Ishikawa (cell line): ENCODE data around the gene PHGDH.

ENCODE experiments used
- CEBPB ChIP-seq: IDR thresholded peaks from 2 replicates; pipeline ENCODE4 v1.6.1; 2012
- CREB1 ChIP-seq: IDR thresholded peaks from 2 replicates; pipeline ENCODE4 v1.6.1; 2012; ENCODE audit warnings: low read depth
- EGR1 ChIP-seq: IDR thresholded peaks from 2 replicates; pipeline ENCODE4 v1.6.1; 2012
- EP300 ChIP-seq: IDR thresholded peaks from 2 replicates; pipeline ENCODE4 v1.6.1; 2012; ENCODE audit warnings: borderline replicate concordance
- FOXM1 ChIP-seq: IDR thresholded peaks from 2 replicates; pipeline ENCODE4 v1.6.1; 2012; ENCODE audit warnings: low read depth, borderline replicate concordance
- MAX ChIP-seq: IDR thresholded peaks from 2 replicates; pipeline ENCODE4 v1.6.1; 2012
- NFIC ChIP-seq: IDR thresholded peaks from 2 replicates; pipeline ENCODE4 v1.6.1; 2012
- RAD21 ChIP-seq: IDR thresholded peaks from 2 replicates; pipeline ENCODE4 v1.6.1; 2012; ENCODE audit warnings: low read depth
- TAF1 ChIP-seq: IDR thresholded peaks from 2 replicates; pipeline ENCODE4 v1.6.1; 2012; ENCODE audit warnings: low read depth, mild to moderate bottlenecking
- TCF12 ChIP-seq: IDR thresholded peaks from 2 replicates; pipeline ENCODE4 v1.6.1; 2012; ENCODE audit warnings: low read depth
- TEAD4 ChIP-seq: IDR thresholded peaks from 2 replicates; pipeline ENCODE4 v1.6.1; 2012
- YY1 ChIP-seq: IDR thresholded peaks from 2 replicates; pipeline ENCODE4 v1.6.1; 2012; ENCODE audit warnings: low read depth
- ZBTB7A ChIP-seq: IDR thresholded peaks from 2 replicates; pipeline ENCODE4 v1.6.1; 2012; ENCODE audit warnings: low read depth
- TF ChIP-seq, protein P1 (sequence below): IDR thresholded peaks from 2 replicates; pipeline ENCODE4 v1.6.1; 2012
- TF ChIP-seq, protein P2 (sequence below): IDR thresholded peaks from 2 replicates; pipeline ENCODE4 v1.6.1; 2012; ENCODE audit warnings: low read depth, mild to moderate bottlenecking

Gene PHGDH

DNA sequence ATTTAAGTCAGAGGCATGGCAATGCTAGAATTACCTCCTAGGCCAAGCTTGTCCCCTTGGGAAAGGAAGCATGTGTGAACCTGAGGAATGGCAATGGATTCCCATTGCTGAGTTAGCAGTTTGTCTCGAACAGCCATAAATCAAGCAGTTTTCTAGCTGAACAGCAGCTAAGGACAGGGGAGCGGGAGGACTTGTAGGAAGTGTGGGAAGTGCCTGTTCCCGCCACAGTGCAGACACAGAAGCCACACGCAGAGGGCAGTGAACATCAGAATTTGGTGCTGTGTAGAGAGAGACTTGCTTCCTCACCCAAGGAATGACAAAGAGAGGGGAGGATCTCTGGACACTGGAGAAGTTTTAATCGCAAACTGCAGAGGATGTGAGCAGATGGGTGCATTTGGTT is 3.8 kb downstream of the PHGDH start:
- TF ChIP-seq YY1: no peak
- TF ChIP-seq, protein P1, sequence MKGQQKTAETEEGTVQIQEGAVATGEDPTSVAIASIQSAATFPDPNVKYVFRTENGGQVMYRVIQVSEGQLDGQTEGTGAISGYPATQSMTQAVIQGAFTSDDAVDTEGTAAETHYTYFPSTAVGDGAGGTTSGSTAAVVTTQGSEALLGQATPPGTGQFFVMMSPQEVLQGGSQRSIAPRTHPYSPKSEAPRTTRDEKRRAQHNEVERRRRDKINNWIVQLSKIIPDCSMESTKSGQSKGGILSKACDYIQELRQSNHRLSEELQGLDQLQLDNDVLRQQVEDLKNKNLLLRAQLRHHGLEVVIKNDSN: no peak
- TF ChIP-seq EP300: no peak
- no peak for TF ChIP-seq CEBPB
- no peak for TF ChIP-seq MAX
- no peak for TF ChIP-seq FOXM1
- TF ChIP-seq, protein P2, sequence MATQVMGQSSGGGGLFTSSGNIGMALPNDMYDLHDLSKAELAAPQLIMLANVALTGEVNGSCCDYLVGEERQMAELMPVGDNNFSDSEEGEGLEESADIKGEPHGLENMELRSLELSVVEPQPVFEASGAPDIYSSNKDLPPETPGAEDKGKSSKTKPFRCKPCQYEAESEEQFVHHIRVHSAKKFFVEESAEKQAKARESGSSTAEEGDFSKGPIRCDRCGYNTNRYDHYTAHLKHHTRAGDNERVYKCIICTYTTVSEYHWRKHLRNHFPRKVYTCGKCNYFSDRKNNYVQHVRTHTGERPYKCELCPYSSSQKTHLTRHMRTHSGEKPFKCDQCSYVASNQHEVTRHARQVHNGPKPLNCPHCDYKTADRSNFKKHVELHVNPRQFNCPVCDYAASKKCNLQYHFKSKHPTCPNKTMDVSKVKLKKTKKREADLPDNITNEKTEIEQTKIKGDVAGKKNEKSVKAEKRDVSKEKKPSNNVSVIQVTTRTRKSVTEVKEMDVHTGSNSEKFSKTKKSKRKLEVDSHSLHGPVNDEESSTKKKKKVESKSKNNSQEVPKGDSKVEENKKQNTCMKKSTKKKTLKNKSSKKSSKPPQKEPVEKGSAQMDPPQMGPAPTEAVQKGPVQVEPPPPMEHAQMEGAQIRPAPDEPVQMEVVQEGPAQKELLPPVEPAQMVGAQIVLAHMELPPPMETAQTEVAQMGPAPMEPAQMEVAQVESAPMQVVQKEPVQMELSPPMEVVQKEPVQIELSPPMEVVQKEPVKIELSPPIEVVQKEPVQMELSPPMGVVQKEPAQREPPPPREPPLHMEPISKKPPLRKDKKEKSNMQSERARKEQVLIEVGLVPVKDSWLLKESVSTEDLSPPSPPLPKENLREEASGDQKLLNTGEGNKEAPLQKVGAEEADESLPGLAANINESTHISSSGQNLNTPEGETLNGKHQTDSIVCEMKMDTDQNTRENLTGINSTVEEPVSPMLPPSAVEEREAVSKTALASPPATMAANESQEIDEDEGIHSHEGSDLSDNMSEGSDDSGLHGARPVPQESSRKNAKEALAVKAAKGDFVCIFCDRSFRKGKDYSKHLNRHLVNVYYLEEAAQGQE: no peak
- no peak for TF ChIP-seq CREB1
- no peak for TF ChIP-seq NFIC
- no peak for TF ChIP-seq TEAD4
- TF ChIP-seq TAF1: no peak
- no peak for TF ChIP-seq EGR1
- TF ChIP-seq RAD21: no peak
- TF ChIP-seq ZBTB7A: no peak
- no peak for TF ChIP-seq TCF12

DNA sequence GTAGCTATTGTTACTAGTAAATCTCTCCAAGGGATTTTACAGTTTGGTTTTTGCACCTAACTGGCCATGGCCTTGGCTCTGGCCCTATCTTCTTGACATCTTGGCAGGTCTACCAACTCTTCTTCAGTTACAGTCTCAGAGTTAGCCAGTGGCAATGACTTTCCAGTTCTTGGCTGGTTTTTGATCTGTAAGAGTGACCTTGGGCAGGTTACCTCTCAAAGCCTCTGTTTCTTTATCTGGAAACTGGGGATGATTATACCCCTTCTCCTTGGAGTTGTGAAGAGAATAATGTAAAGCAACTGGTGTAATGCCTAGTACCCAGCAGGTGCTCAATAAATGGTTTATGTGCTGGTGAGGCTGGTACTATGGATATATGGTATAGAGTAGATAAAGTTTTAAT is 6.7 kb downstream of the PHGDH start:
- TF ChIP-seq NFIC: no peak
- TF ChIP-seq, protein P2: no peak
- no peak for TF ChIP-seq EP300
- TF ChIP-seq YY1: no peak
- TF ChIP-seq ZBTB7A: no peak
- no peak for TF ChIP-seq TCF12
- no peak for TF ChIP-seq TAF1
- no peak for TF ChIP-seq CEBPB
- TF ChIP-seq, protein P1: no peak
- no peak for TF ChIP-seq TEAD4
- no peak for TF ChIP-seq FOXM1
- TF ChIP-seq EGR1: no peak
- TF ChIP-seq MAX: no peak
- no peak for TF ChIP-seq RAD21
- no peak for TF ChIP-seq CREB1

- TF ChIP-seq, protein P1: no peak
- TF ChIP-seq ZBTB7A (no peak), YY1 (no peak)
These were observed 7.2 kb downstream of the PHGDH start for GRCh38 chr1:119718972-119719371.

DNA sequence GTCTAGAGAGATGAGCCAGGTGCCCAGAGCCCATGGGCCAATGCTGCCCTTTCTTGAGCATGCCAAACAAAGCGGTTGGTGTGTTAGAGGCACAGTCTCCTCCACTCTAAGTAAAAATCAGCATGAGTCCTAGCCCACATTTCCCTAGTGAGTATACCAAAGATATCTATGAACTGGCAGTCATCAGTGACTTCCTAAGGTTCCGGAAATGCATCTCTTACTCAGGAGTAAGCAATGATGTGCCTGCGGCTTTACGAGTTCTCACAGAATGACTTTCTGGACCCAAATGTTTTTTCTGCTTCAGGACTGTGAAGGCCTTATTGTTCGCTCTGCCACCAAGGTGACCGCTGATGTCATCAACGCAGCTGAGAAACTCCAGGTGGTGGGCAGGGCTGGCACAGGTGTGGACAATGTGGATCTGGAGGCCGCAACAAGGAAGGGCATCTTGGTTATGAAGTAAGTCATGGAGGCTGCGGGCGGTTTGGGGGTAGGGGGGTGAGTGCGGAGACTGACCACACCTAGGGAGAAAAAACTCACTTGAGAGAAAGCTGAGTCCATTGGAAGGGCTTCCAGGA is 9.2 kb downstream of the PHGDH start:
- no peak for TF ChIP-seq MAX
- TF ChIP-seq, protein P1: no peak
- no peak for TF ChIP-seq FOXM1
- TF ChIP-seq EGR1: no peak
- TF ChIP-seq TEAD4: no peak
- no peak for TF ChIP-seq ZBTB7A
- TF ChIP-seq CREB1: no peak
- no peak for TF ChIP-seq NFIC
- TF ChIP-seq RAD21: no peak
- no peak for TF ChIP-seq TCF12
- no peak for TF ChIP-seq YY1
- no peak for TF ChIP-seq EP300
- no peak for TF ChIP-seq CEBPB
- TF ChIP-seq, protein P2: no peak
- no peak for TF ChIP-seq TAF1
